GM12874 (cell line): ENCODE data around the gene GCNA.

Experiments
- CTCF ChIP-seq: IDR thresholded peaks from 2 replicates; pipeline ENCODE4 v1.5.1; 2011; ENCODE audit warnings: low read depth, mild to moderate bottlenecking, control low read depth, low read length, moderate library complexity; ENCODE audit not compliant: insufficient read depth

The GCNA gene

GRCh38 chrX:71599965-71600364, 21.7 kb downstream of the GCNA start:
- TF ChIP-seq CTCF = no peak

- TF ChIP-seq CTCF = no peak
Observed at GRCh38 chrX:71603618-71604017, 25.4 kb downstream of the GCNA start.

GRCh38 chrX:71604141-71604540, 25.9 kb downstream of the GCNA start:
- no peak for TF ChIP-seq CTCF

GRCh38 chrX:71604796-71605568, 26.7 kb downstream of the GCNA start:
- TF ChIP-seq CTCF = no peak

GRCh38 chrX:71606536-71607216, 28.4 kb downstream of the GCNA start:
- TF ChIP-seq CTCF = no peak

GRCh38 chrX:71607488-71607887, 29.3 kb downstream of the GCNA start:
- TF ChIP-seq CTCF = no peak

GRCh38 chrX:71609095-71609750, 31.0 kb downstream of the GCNA start:
- TF ChIP-seq CTCF = no peak
